ENCODE measurements around the gene OLFML1.
"Not testable (repeated sequence)": the region's sequence is repeated elsewhere in the genome, so short reads cannot be mapped to it uniquely, and the experiment has no call there.

OLFML1 gene

GRCh38 chr11:7513234-7514098, 28.2 kb downstream of the OLFML1 start, which contains the start of gene PPFIBP2:
TSS of gene PPFIBP2 (plus strand) at chr11:7513999. CDS start at chr11:7549476, 35,477 bp downstream.
- TF ChIP-seq, protein P1, sequence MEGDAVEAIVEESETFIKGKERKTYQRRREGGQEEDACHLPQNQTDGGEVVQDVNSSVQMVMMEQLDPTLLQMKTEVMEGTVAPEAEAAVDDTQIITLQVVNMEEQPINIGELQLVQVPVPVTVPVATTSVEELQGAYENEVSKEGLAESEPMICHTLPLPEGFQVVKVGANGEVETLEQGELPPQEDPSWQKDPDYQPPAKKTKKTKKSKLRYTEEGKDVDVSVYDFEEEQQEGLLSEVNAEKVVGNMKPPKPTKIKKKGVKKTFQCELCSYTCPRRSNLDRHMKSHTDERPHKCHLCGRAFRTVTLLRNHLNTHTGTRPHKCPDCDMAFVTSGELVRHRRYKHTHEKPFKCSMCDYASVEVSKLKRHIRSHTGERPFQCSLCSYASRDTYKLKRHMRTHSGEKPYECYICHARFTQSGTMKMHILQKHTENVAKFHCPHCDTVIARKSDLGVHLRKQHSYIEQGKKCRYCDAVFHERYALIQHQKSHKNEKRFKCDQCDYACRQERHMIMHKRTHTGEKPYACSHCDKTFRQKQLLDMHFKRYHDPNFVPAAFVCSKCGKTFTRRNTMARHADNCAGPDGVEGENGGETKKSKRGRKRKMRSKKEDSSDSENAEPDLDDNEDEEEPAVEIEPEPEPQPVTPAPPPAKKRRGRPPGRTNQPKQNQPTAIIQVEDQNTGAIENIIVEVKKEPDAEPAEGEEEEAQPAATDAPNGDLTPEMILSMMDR (conservative IDR thresholded peaks at IDR 0.05; ENCODE audit: control insufficient read depth, insufficient read depth, low read depth, low read length) = peak; percentile 72
- peak; percentile 62 for DNase-seq (ENCODE audit: low read depth)

GRCh38 chr11:7514099-7514591, 28.8 kb downstream of the OLFML1 start:
- DNase-seq (ENCODE audit: low read depth) = no peak
- peak overlapping the region; percentile 70 for H3K4me3 ChIP-seq (ENCODE audit: control insufficient read depth, low read depth, low read length)
- TF ChIP-seq, protein P1 (conservative IDR thresholded peaks at IDR 0.05; ENCODE audit: control insufficient read depth, insufficient read depth, low read depth, low read length) = no peak

More at GRCh38 chr11:7513234-7514098, 28.2 kb downstream of the OLFML1 start, which contains the start of gene PPFIBP2:
- peak within 1 kb of the TSS; percentile 70 for H3K4me3 ChIP-seq (ENCODE audit: control insufficient read depth, low read depth, low read length)

GRCh38 chr11:7515447-7515886, 30.2 kb downstream of the OLFML1 start:
- DNase-seq (ENCODE audit: low read depth) = no peak
- H3K4me3 ChIP-seq (ENCODE audit: control insufficient read depth, low read depth, low read length) = no peak overlapping the region
- TF ChIP-seq, protein P1 (conservative IDR thresholded peaks at IDR 0.05; ENCODE audit: control insufficient read depth, insufficient read depth, low read depth, low read length) = no peak

DNA sequence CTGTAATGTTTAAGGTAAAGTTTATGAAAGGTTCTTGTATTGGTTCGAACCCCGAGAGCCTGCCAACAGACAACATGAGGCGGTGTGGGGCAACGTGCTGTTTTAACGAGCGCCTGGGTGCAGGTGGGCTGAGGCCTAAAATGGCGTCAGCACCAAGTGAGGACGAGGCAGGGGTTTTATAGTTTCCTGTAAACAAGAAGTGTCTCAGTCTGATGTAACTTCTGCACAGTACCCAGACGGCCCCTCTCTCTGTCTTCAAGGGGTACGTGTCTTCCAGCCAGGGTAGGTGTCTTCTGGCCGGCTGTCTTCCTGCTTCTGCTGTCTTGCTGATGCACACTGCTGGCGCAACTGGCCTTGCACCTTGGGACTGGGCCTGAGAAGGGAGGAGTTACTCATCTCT, 31.2 kb downstream of the OLFML1 start:
- H3K4me3 ChIP-seq (ENCODE audit: control insufficient read depth, low read depth, low read length) = no peak overlapping the region
- no peak for DNase-seq (ENCODE audit: low read depth)
- TF ChIP-seq, protein P1 (conservative IDR thresholded peaks at IDR 0.05; ENCODE audit: control insufficient read depth, insufficient read depth, low read depth, low read length) = no peak

GRCh38 chr11:7517743-7518142, 32.4 kb downstream of the OLFML1 start:
- not testable (repeated sequence) for DNase-seq (ENCODE audit: low read depth); H3K4me3 ChIP-seq (ENCODE audit: control insufficient read depth, low read depth, low read length)

GRCh38 chr11:7518811-7519562, 33.7 kb downstream of the OLFML1 start:
- H3K4me3 ChIP-seq (ENCODE audit: control insufficient read depth, low read depth, low read length) = no peak overlapping the region
- TF ChIP-seq, protein P1 (conservative IDR thresholded peaks at IDR 0.05; ENCODE audit: control insufficient read depth, insufficient read depth, low read depth, low read length) = no peak
- DNase-seq (ENCODE audit: low read depth) = no peak
